ENCODE measurements around the gene FHAD1. TPM values are rescaled to one million over a fixed set of nuclear protein-coding genes. Genes with fewer than 3 reads are reported as not detected.

Gene FHAD1
- total and polyA plus RNA-seq, 9 of the 15 experiments (the other 6 are each of a cell fraction or from before 2014, with no cell fraction given): 0.32 to 2.1 (median 1.5) TPM; not detected in 1

- TF ChIP-seq NUFIP1 (IDR thresholded peaks at IDR 0.05; ENCODE audit: partially characterized antibody): no peak
- no peak for TF ChIP-seq U2AF2 (optimal IDR thresholded peaks at IDR 0.05; ENCODE audit: low read depth, low read length)
- no peak for TF ChIP-seq NR0B1 (IDR thresholded peaks at IDR 0.05; ENCODE audit: partially characterized antibody)
- TF ChIP-seq IRF1 (CRISPR knock-in tag; IDR thresholded peaks at IDR 0.05; ENCODE audit: borderline replicate concordance): no peak
- no peak for TF ChIP-seq TAF9B (IDR thresholded peaks at IDR 0.05; ENCODE audit: partially characterized antibody)
- no peak for TF ChIP-seq HCFC1 (IDR thresholded peaks at IDR 0.05; ENCODE audit: low read depth, low read length)
- TF ChIP-seq TAL1 (IDR thresholded peaks at IDR 0.05): no peak
- TF ChIP-seq EGR1 (conservative IDR thresholded peaks at IDR 0.05): peak; percentile 56
- TF ChIP-seq CC2D1A (IDR thresholded peaks at IDR 0.05): no peak
- peak; percentile 99 for TF ChIP-seq RFX1 (IDR thresholded peaks at IDR 0.05)
- TF ChIP-seq DPF2 (IDR thresholded peaks at IDR 0.05): no peak
- peak; percentile 16; the same call in 1 of the 2 replicates for TF ChIP-seq ZNF12 (CRISPR knock-in tag; IDR thresholded peaks at IDR 0.05)
- TF ChIP-seq ARID4B (CRISPR knock-in tag; IDR thresholded peaks at IDR 0.05): peak; percentile 80
- no peak for TF ChIP-seq NFXL1 (CRISPR knock-in tag; IDR thresholded peaks at IDR 0.05)
- no peak for TF ChIP-seq FOXA1 (IDR thresholded peaks at IDR 0.05; ENCODE audit: borderline replicate concordance)
Observed at GRCh38 chr1:15409388-15410222, 162.6 kb downstream of the FHAD1 start, which contains the start of gene EFHD2 (continued).

All from K562 (cell line).